KMS-11 (cell line): ENCODE data around the gene RPUSD3.

Experiments
- H2AFZ ChIP-seq: fragments of 200-600 bp; sonication (generic); 2 replicates; pipeline ENCODE4 v1.6.1; 2016; ENCODE audit warnings: antibody characterized with exemption, mixed run types, low read depth
- H3K27ac ChIP-seq: fragments of 200-600 bp; sonication (generic); 2 replicates; pipeline ENCODE4 v1.6.1; 2016; ENCODE audit warnings: mild to moderate bottlenecking, mixed run types
- H3K27me3 ChIP-seq: fragments of 200-600 bp; sonication (generic); 2 replicates; pipeline ENCODE4 v1.6.1; 2017; ENCODE audit warnings: mild to moderate bottlenecking, low read depth, mixed run types, moderate library complexity; ENCODE audit not compliant: insufficient read depth
- H3K36me3 ChIP-seq: fragments of 200-600 bp; sonication (generic); 2 replicates; pipeline ENCODE4 v1.6.1; 2017; ENCODE audit warnings: mild to moderate bottlenecking, mixed run types; ENCODE audit not compliant: insufficient read depth
- H3K4me1 ChIP-seq: fragments of 200-600 bp; sonication (generic); 2 replicates; pipeline ENCODE4 v1.6.1; 2016; ENCODE audit warnings: mild to moderate bottlenecking, low read depth, mixed run types; ENCODE audit not compliant: poor library complexity, severe bottlenecking
- H3K4me2 ChIP-seq: fragments of 200-600 bp; sonication (generic); 2 replicates; pipeline ENCODE4 v1.7.0; 2016; ENCODE audit warnings: mild to moderate bottlenecking, mixed run types
- H3K4me3 ChIP-seq: fragments of 200-600 bp; sonication (generic); IDR thresholded peaks from 2 replicates; pipeline ENCODE4 v1.6.1; 2017; ENCODE audit warnings: low read depth, low read length, mixed read lengths; ENCODE audit not compliant: insufficient read depth
- H3K79me2 ChIP-seq: fragments of 200-600 bp; sonication (generic); 2 replicates; pipeline ENCODE4 v1.6.1; 2016; ENCODE audit warnings: low read depth, mixed run types; ENCODE audit not compliant: insufficient read depth
- H3K9ac ChIP-seq: fragments of 200-600 bp; sonication (generic); 2 replicates; pipeline ENCODE4 v1.6.1; 2016; ENCODE audit warnings: mild to moderate bottlenecking, mixed run types
- H4K20me1 ChIP-seq: fragments of 200-600 bp; sonication (generic); 2 replicates; pipeline ENCODE4 v1.6.1; 2016; ENCODE audit warnings: mild to moderate bottlenecking, mixed run types; ENCODE audit not compliant: insufficient read depth
- CTCF ChIP-seq: fragments of 200-600 bp; sonication (generic); conservative IDR thresholded peaks from 2 replicates; pipeline ENCODE4 v1.6.1; 2017; ENCODE audit warnings: low read depth, mild to moderate bottlenecking, antibody characterized with exemption, low read length, moderate library complexity, mixed read lengths

The RPUSD3 gene

GRCh38 chr3:9820946-9821345, 22.9 kb downstream of the RPUSD3 start:
- no peaks in the 10 kb centered on the region for H3K36me3 ChIP-seq
- H3K4me2 ChIP-seq, result no peak overlapping the region
- no peak overlapping the region for H3K9ac ChIP-seq
- no peaks in the 10 kb centered on the region for H3K79me2 ChIP-seq
- H3K27me3 ChIP-seq, result no peaks in the 10 kb centered on the region
- H3K27ac ChIP-seq, result no peak overlapping the region
- H2AFZ ChIP-seq, result no peak overlapping the region
- TF ChIP-seq CTCF, result peak; percentile 29; the same call in 1 of the 2 replicates
- H3K4me3 ChIP-seq, result no peak overlapping the region
- H4K20me1 ChIP-seq, result no peaks in the 10 kb centered on the region
- H3K4me1 ChIP-seq, result no peaks in the 10 kb centered on the region

GRCh38 chr3:9820543-9820942, 23.3 kb downstream of the RPUSD3 start:
- no peak overlapping the region for H3K27ac ChIP-seq
- no peaks in the 10 kb centered on the region for H3K27me3 ChIP-seq
- no peak overlapping the region for H3K4me3 ChIP-seq
- no peaks in the 10 kb centered on the region for H3K4me1 ChIP-seq
- no peaks in the 10 kb centered on the region for H3K79me2 ChIP-seq
- H2AFZ ChIP-seq, result no peak overlapping the region
- H4K20me1 ChIP-seq, result no peaks in the 10 kb centered on the region
- no peaks in the 10 kb centered on the region for H3K36me3 ChIP-seq
- no peak for TF ChIP-seq CTCF
- H3K4me2 ChIP-seq, result no peak overlapping the region
- no peak overlapping the region for H3K9ac ChIP-seq

GRCh38 chr3:9818666-9819335, 25.0 kb downstream of the RPUSD3 start:
- Histone ChIP-seq H4K20me1 (no peaks in the 10 kb centered on the region), H3K27me3 (no peaks in the 10 kb centered on the region), H3K9ac (no peak overlapping the region), H3K4me1 (no peaks in the 10 kb centered on the region), H3K79me2 (no peaks in the 10 kb centered on the region), H3K4me3 (no peak overlapping the region), H2AFZ (no peak overlapping the region), H3K36me3 (no peaks in the 10 kb centered on the region), H3K4me2 (no peak overlapping the region), H3K27ac (no peak overlapping the region)
- TF ChIP-seq CTCF, result no peak

- Histone ChIP-seq H3K4me1 (no peaks in the 10 kb centered on the region), H3K27ac (no peak overlapping the region), H3K79me2 (no peaks in the 10 kb centered on the region), H3K27me3 (no peaks in the 10 kb centered on the region), H3K9ac (no peak overlapping the region), H4K20me1 (no peaks in the 10 kb centered on the region), H3K4me2 (no peak overlapping the region), H3K36me3 (no peaks in the 10 kb centered on the region), H3K4me3 (no peak overlapping the region), H2AFZ (no peak overlapping the region)
- TF ChIP-seq CTCF, result no peak
Measured at GRCh38 chr3:9817436-9817835, 26.4 kb downstream of the RPUSD3 start.
